ENCODE measurements around the gene IFT172. TPM values are rescaled to one million over a fixed set of nuclear protein-coding genes. Genes with fewer than 3 reads are reported as not detected.

IFT172 gene
- total RNA-seq, 2 donors from 2014 or later: 34.7 to 52.6 TPM

DNA sequence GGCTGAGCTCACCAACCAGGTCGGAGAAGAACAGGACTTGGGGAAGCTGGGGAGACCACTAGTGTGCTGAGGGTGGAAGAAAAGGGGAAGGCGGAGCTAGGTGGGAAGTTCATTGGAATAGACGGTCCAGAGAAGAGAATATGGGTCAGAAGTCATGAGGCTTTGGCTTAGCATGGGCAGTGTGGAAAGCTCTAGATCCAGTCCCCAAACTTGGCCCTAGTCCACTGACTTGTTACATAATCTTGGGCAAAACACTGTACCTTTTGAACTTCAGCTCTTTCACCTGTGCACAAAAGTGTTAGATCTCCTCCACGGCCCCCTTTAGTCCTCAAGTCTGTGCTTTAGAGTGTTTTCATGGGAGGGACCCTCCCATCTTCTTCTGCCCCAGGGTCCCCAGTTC is 17.8 kb upstream of the IFT172 start:
- H3K9me3 ChIP-seq: no peaks in the 10 kb centered on the region
- H3K4me1 ChIP-seq: no peaks in the 10 kb centered on the region
- intact Hi-C loops (cut with DNase I): loop anchor here (10.0 kb wide), 1 partner anchor 58 kb away; no protein-coding TSS in a partner anchor

DNA sequence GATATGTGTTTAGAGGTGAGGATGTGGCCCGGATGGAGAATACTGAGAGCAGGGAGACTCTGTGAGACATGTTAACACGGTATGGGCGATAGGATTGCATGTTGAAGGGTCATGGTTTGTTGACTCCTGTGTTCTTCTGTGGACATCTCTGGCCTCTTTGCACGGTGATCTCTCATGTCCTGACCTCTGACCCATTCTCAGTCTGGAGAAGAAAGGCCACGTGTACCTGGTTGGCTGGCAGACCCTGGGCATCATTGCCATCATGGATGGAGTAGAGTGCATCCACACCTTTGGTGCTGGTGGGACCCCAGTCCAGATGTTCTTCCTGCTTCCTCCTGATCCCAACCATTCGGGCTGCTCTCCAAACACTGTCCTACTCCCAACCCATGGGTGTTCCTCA is 17.0 kb upstream of the IFT172 start:
- intact Hi-C loops (cut with DNase I): loop anchor here (10.0 kb wide), 1 partner anchor 58 kb away; no protein-coding TSS in a partner anchor
- TF ChIP-seq, protein P1, sequence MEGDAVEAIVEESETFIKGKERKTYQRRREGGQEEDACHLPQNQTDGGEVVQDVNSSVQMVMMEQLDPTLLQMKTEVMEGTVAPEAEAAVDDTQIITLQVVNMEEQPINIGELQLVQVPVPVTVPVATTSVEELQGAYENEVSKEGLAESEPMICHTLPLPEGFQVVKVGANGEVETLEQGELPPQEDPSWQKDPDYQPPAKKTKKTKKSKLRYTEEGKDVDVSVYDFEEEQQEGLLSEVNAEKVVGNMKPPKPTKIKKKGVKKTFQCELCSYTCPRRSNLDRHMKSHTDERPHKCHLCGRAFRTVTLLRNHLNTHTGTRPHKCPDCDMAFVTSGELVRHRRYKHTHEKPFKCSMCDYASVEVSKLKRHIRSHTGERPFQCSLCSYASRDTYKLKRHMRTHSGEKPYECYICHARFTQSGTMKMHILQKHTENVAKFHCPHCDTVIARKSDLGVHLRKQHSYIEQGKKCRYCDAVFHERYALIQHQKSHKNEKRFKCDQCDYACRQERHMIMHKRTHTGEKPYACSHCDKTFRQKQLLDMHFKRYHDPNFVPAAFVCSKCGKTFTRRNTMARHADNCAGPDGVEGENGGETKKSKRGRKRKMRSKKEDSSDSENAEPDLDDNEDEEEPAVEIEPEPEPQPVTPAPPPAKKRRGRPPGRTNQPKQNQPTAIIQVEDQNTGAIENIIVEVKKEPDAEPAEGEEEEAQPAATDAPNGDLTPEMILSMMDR (IDR thresholded peaks at IDR 0.05): no peak
- Histone ChIP-seq H3K4me3 (no peak overlapping the region), H3K4me1 (no peaks in the 10 kb centered on the region), H3K27ac (no peak overlapping the region), H3K9me3 (no peaks in the 10 kb centered on the region), H3K27me3 (no peaks in the 10 kb centered on the region), H3K36me3 (no peaks in the 10 kb centered on the region), H3K9ac (ENCODE audit: low read depth in 2 of 2, low read length in 2 of 2) (no peak overlapping the region)
- DNase-seq: no peak

More for the DNA sequence above, 17.8 kb upstream of the IFT172 start:
- DNase-seq: no peak
- Histone ChIP-seq H3K36me3 (no peaks in the 10 kb centered on the region), H3K9ac (ENCODE audit: low read depth in 2 of 2, low read length in 2 of 2) (no peak overlapping the region), H3K27me3 (no peaks in the 10 kb centered on the region), H3K27ac (no peak overlapping the region), H3K4me3 (no peak overlapping the region)
- TF ChIP-seq, protein P1 (IDR thresholded peaks at IDR 0.05): no peak

DNA sequence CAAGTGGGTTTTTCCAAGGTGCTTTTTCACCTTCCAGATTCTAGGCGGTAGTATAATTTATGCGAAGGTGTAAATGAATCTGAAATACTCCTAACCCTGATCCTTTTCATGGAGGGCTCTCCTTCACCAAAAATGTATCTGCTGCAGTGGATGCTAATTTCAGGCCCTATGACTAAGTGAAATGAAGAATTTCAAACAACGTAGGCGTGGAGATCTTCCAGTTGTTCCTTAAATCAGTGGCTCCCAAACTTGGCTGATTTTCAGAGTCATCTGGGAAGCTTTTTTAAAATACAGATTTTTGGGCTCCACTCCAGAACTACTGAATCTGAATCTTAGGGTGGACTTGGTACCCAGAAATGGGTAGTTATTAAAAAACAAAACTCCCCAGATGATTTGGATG is 12.6 kb upstream of the IFT172 start:
- intact Hi-C loops (cut with DNase I): loop anchor here (10.0 kb wide), 1 partner anchor 63 kb away; no protein-coding TSS in a partner anchor
- Histone ChIP-seq H3K9me3 (no peaks in the 10 kb centered on the region), H3K4me1 (no peaks in the 10 kb centered on the region), H3K4me3 (no peak overlapping the region), H3K27ac (no peak overlapping the region), H3K9ac (ENCODE audit: low read depth in 2 of 2, low read length in 2 of 2) (no peak overlapping the region), H3K27me3 (no peaks in the 10 kb centered on the region), H3K36me3 (no peaks in the 10 kb centered on the region)
- DNase-seq: no peak
- TF ChIP-seq, protein P1 (IDR thresholded peaks at IDR 0.05): no peak

DNA sequence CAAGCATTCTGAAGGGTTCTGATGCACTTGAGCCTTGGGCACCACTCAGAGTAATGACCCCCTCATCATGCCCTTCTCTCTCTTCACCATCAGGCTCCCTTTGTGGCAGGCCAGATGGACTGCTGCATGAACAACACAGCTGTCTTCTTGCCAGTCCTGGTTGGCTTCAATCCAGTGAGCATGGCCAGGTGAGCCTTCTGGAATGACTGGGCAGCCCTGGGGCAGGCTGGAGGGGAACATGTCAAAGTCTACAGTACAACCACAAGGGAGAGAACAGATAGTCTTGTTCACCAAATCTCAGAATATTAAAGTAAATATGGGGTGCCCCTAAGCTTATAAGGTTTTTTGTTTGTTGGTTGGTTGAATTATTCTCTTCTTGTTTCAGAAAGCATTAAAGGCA is 11.5 kb upstream of the IFT172 start:
- no peak overlapping the region for H3K4me3 ChIP-seq
- no peak overlapping the region for H3K9ac ChIP-seq (ENCODE audit: low read depth in 2 of 2, low read length in 2 of 2)
- H3K27ac ChIP-seq: no peak overlapping the region
- no peaks in the 10 kb centered on the region for H3K4me1 ChIP-seq
- intact Hi-C loops (cut with DNase I): loop anchor here (10.0 kb wide), 1 partner anchor 64 kb away; no protein-coding TSS in a partner anchor
- no peaks in the 10 kb centered on the region for H3K36me3 ChIP-seq
- no peak for DNase-seq
- H3K27me3 ChIP-seq: no peaks in the 10 kb centered on the region
- TF ChIP-seq, protein P1 (IDR thresholded peaks at IDR 0.05): no peak
- H3K9me3 ChIP-seq: no peaks in the 10 kb centered on the region

DNA sequence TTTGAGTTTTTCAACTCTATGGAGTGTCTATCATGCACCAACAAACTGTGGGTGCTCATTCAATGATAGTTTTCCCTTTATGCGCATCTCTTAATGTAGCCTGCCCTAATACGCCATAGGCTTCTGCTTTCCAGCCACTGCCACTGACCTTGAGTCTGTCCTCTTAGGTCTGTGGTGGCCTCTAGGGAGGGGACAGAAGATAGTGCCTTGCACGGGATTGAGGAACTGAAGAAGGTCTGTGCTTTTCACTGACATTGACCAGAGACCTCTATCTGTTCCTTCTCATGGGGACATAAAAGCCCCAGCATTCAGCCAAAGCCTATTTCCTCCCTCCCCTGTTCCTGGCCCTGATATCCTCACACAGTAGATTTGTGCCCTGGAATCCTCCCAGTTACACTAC is 9.4 kb upstream of the IFT172 start:
- no peak overlapping the region for H3K9ac ChIP-seq (ENCODE audit: low read depth in 2 of 2, low read length in 2 of 2)
- no peaks in the 10 kb centered on the region for H3K36me3 ChIP-seq
- H3K4me1 ChIP-seq: no peaks in the 10 kb centered on the region
- no peak for DNase-seq
- no peak overlapping the region for H3K4me3 ChIP-seq
- no peak overlapping the region for H3K27ac ChIP-seq
- peaks cover 8% of the 10 kb centered on the region for H3K27me3 ChIP-seq
- no peaks in the 10 kb centered on the region for H3K9me3 ChIP-seq
- TF ChIP-seq, protein P1 (IDR thresholded peaks at IDR 0.05): no peak
- intact Hi-C loops (cut with DNase I): no loop called here
